Dedifferentiated amniotic fluid mesenchymal stem cell (primary cell): Measurements from ENCODE around the gene DMAC2.
"Not testable (repeated sequence)": the region's sequence is repeated elsewhere in the genome, so short reads cannot be mapped to it uniquely, and the experiment has no call there.

Experiments
- DNase-seq: peaks from one replicate; pipeline ENCODE4 v3.0.0-alpha.2; 2016; ENCODE audit errors: extremely low spot score

Gene DMAC2

GRCh38 chr19:41398598-41398997 is 41.1 kb downstream of the DMAC2 start:
- DNase-seq: no peak

GRCh38 chr19:41398050-41398418 is 41.7 kb downstream of the DMAC2 start:
- DNase-seq: no peak

- DNase-seq: peak; percentile 100
Measured at GRCh38 chr19:41397086-41398049, 42.3 kb downstream of the DMAC2 start, which contains the start of the genes BCKDHA and EXOSC5. Gene BCKDHA, plus strand, starts transcription at chr19:41397818. Its CDS starts 10 bp downstream, at chr19:41397828. Gene EXOSC5, minus strand, starts transcription at chr19:41397359. Its CDS starts 31 bp downstream, at chr19:41397328.

DNA sequence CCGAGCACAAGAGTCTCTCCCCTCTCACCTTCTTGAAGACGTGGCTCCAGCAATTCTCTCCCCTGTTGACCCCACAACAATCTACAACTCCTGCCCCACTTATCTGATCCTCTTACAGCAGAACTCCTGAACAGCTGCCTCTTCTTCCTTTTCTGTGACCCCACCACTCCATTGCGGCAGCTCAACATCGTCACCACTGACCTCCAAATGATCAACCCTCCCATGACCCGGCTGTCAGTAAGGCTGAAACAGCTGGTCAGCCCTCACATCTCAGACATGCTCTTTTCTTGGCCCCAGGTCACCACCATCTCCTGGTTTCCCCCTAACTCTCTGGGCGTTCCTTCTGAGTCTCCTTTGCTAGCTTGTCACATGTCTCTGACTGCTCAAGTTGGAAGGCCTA is 44.4 kb downstream of the DMAC2 start:
- no peak for DNase-seq

DNA sequence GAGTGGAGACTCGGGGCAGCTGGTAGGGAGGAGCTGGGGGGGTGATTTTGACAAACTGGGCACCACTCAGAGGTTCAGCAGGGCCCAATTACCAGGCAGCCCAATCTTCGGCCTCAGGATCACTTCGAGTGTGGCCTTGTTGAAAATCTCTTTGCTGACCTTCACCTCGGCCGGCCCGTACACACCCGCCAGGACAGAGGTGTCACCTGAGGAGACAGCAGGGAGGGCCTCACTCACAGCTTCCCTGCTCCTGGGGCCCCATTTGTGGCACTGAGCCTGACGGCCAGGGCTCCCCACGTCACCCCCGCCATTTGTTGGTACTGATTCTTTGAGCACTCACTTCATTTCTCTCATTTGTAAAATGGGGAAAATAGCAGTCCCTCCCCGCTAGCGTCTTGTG is 46.9 kb downstream of the DMAC2 start:
- DNase-seq: no peak

DNA sequence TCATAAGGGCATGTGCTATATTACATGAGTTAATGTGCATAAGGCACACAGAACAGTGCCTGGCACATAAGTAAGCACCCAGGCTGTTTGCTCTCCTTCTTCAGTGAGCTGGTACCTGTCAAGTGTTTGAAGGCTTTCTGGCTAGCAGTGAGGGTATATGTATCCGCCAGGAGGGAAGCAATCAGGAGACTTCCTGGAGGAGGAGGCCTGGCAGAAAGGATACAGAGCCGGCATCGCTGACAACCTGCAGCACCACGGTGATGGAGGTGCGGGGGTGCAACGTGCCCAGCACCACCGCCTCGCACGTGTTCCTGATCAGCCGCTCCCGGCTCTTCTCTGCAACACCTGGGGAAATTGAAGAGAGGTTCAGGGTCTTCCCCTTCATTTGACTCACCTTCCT is 48.1 kb downstream of the DMAC2 start:
- no peak for DNase-seq

- no peak for DNase-seq
Measured at GRCh38 chr19:41386442-41386841, 53.3 kb downstream of the DMAC2 start.

- DNase-seq: no peak
Measured at GRCh38 chr19:41384351-41384750, 55.4 kb downstream of the DMAC2 start.

DNA sequence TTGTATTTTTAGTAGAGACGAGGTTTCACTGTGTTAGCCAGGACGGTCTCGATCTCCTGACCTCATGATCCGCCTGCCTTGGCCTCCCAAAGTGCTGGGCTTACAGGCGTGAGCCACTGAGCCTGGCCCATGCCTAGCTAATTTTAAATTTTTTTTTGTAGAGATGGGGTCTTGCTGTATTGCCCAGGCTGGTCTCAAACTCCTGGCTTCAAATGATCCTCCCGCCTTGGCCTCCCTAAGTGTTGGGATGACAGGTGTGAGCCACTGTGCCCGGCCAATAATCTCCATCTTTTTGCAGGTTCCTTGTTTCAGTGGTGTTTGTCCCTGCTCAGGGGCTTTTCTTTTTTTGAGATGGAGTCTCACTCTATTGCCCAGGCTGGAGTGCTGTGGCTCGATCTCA is 58.2 kb downstream of the DMAC2 start:
- not testable (repeated sequence) for DNase-seq
